Caco-2 (cell line): ENCODE results near the gene CYP4F3. TPM values are rescaled to one million over a fixed set of nuclear protein-coding genes. Genes with fewer than 3 reads are reported as not detected.
"Not testable (repeated sequence)": the region's sequence is repeated elsewhere in the genome, so short reads cannot be mapped to it uniquely, and the experiment has no call there.

Experiments
- BruUV-seq: library from RNA; stranded (reverse); fragments of 400-500 nt; replicated peaks from 2 replicates; lab custom pipeline; 2021; lab: Mats Ljungman, UMichigan
- CTCF ChIA-PET: fragments of 300-600 bp; sonication (Branson Sonifier 250); formaldehyde crosslinking; loops from one replicate; lab custom pipeline; 2022; ENCODE audit warnings: antibody characterized with exemption; lab: Charles Lee
- POLR2A ChIA-PET: fragments of 300-600 bp; sonication (Branson Sonifier 250); formaldehyde crosslinking; loops from one replicate; lab custom pipeline; 2022; ENCODE audit warnings: antibody characterized with exemption; lab: Charles Lee
- DNase-seq, 2 experiments: peaks; one replicate each; pipeline versions ENCODE4 v3.0.0 to v3.0.0-alpha.2; 2020 to 2022
- H3K27me3 ChIP-seq: replicated peaks from 2 replicates; pipeline ENCODE4 v1.6.0; 2011; ENCODE audit warnings: low read length; ENCODE audit not compliant: control insufficient read depth, insufficient read depth
- H3K36me3 ChIP-seq: 2 replicates; pipeline ENCODE4 v1.5.1; 2011; ENCODE audit warnings: low read length; ENCODE audit not compliant: control insufficient read depth, insufficient read depth
- H3K4me1 ChIP-seq: fragments of 250-450 bp; sonication (Bioruptor Pico); 2 replicates; pipeline ENCODE4 v1.5.1; 2020; ENCODE audit warnings: mild to moderate bottlenecking
- H3K4me3 ChIP-seq: 2 replicates; pipeline ENCODE4 v1.5.1; 2011; ENCODE audit warnings: low read depth, mild to moderate bottlenecking, control low read depth, low read length
- H3K9me3 ChIP-seq: fragments of 250-450 bp; sonication (Bioruptor Pico); 2 replicates; pipeline ENCODE4 v1.5.1; 2020; ENCODE audit warnings: mild to moderate bottlenecking, moderate library complexity
- H3K27ac Mint-ChIP-seq: one replicate; pipeline ENCODE4 v1.8.0; 2022; ENCODE audit warnings: mixed read lengths; ENCODE audit not compliant: unreplicated experiment
- H3K27me3 Mint-ChIP-seq: one replicate; pipeline ENCODE4 v1.8.0; 2022; ENCODE audit warnings: mixed read lengths; ENCODE audit not compliant: insufficient read depth, unreplicated experiment
- H3K36me3 Mint-ChIP-seq: one replicate; pipeline ENCODE4 v1.8.0; 2022; ENCODE audit warnings: mild to moderate bottlenecking, mixed read lengths; ENCODE audit not compliant: insufficient read depth, unreplicated experiment
- H3K4me1 Mint-ChIP-seq: one replicate; pipeline ENCODE4 v1.8.0; 2022; ENCODE audit warnings: low read depth, mixed read lengths; ENCODE audit not compliant: unreplicated experiment
- H3K4me3 Mint-ChIP-seq: one replicate; pipeline ENCODE4 v1.8.0; 2022; ENCODE audit warnings: mild to moderate bottlenecking, moderate library complexity, mixed read lengths; ENCODE audit not compliant: unreplicated experiment
- H3K9me3 Mint-ChIP-seq: one replicate; pipeline ENCODE4 v1.8.0; 2022; ENCODE audit warnings: mixed read lengths; ENCODE audit not compliant: unreplicated experiment
- intact Hi-C: fragments of 100-400 bp; cut with micrococcal nuclease; formaldehyde crosslinking; loops from one replicate; pipeline ENCODE4 v1.10.0; 2022; ENCODE audit not compliant: unreplicated experiment
- total RNA-seq: library from RNA; stranded (reverse); gene quantifications from 2 replicates; pipeline ENCODE4 v1.2.3, GENCODE V29; 2022
- TF ChIP-seq, protein P1 (sequence below), 2 experiments: fragments of 200-600 bp in 1 of 2; IDR thresholded peaks; 1 replicate in 1 of 2; 2 replicates in 1 of 2; pipeline versions ENCODE4 v1.5.1 to v1.8.0; 2011 to 2022; ENCODE audit warnings: antibody characterized with exemption in 1 of 2, control low read depth in 1 of 2, inconsistent platforms in 1 of 2, low read depth in 1 of 2, low read length in 1 of 2, mild to moderate bottlenecking in 1 of 2, moderate library complexity in 1 of 2; ENCODE audit not compliant: insufficient read depth in 1 of 2, severe bottlenecking in 1 of 2, unreplicated experiment in 1 of 2

Gene CYP4F3
- total RNA-seq, 1 experiment from 2014 or later: 0.93 TPM

DNA sequence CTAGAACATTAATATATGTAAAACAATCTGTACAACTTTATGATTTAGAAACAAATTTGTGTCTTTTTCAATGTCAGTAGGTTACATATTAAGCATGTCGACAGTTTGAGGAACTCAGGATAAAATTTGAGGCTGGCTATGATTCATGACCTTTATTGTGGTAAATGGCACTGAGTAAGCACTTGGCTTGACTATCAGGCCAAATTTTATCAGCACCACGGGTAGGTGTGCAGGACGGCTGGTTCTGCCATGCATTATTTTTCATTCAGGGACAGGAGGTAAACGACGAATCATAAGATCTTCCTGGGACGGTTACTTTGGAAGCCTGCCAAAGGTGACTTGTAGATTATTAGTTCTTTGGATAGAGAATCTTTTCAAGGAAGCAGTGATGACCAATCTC lies 45.6 kb upstream of the CYP4F3 start:
- intact Hi-C loops: no loop called here
- H3K36me3 Mint-ChIP-seq: no peaks in the 10 kb centered on the region
- Histone ChIP-seq H3K36me3 (no peaks in the 10 kb centered on the region), H3K9me3 (no peaks in the 10 kb centered on the region), H3K4me1 (no peaks in the 10 kb centered on the region), H3K27me3 (no peaks in the 10 kb centered on the region), H3K4me3 (no peak overlapping the region)
- H3K9me3 Mint-ChIP-seq: peaks cover 14% of the 10 kb centered on the region
- BruUV-seq: no TSS peak
- DNase-seq: no peak
- H3K27me3 Mint-ChIP-seq: peaks cover 2% of the 10 kb centered on the region
- POLR2A ChIA-PET: no interaction called here
- H3K4me1 Mint-ChIP-seq: no peaks in the 10 kb centered on the region
- no peak overlapping the region for H3K4me3 Mint-ChIP-seq
- TF ChIP-seq, protein P1, sequence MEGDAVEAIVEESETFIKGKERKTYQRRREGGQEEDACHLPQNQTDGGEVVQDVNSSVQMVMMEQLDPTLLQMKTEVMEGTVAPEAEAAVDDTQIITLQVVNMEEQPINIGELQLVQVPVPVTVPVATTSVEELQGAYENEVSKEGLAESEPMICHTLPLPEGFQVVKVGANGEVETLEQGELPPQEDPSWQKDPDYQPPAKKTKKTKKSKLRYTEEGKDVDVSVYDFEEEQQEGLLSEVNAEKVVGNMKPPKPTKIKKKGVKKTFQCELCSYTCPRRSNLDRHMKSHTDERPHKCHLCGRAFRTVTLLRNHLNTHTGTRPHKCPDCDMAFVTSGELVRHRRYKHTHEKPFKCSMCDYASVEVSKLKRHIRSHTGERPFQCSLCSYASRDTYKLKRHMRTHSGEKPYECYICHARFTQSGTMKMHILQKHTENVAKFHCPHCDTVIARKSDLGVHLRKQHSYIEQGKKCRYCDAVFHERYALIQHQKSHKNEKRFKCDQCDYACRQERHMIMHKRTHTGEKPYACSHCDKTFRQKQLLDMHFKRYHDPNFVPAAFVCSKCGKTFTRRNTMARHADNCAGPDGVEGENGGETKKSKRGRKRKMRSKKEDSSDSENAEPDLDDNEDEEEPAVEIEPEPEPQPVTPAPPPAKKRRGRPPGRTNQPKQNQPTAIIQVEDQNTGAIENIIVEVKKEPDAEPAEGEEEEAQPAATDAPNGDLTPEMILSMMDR (IDR thresholded peaks at IDR 0.05; ENCODE audit: insufficient read depth in 1 of 2, low read depth in 1 of 2, low read length in 1 of 2, severe bottlenecking in 1 of 2, unreplicated experiment in 1 of 2): no peak
- no peak overlapping the region for H3K27ac Mint-ChIP-seq
- CTCF ChIA-PET: no interaction called here

DNA sequence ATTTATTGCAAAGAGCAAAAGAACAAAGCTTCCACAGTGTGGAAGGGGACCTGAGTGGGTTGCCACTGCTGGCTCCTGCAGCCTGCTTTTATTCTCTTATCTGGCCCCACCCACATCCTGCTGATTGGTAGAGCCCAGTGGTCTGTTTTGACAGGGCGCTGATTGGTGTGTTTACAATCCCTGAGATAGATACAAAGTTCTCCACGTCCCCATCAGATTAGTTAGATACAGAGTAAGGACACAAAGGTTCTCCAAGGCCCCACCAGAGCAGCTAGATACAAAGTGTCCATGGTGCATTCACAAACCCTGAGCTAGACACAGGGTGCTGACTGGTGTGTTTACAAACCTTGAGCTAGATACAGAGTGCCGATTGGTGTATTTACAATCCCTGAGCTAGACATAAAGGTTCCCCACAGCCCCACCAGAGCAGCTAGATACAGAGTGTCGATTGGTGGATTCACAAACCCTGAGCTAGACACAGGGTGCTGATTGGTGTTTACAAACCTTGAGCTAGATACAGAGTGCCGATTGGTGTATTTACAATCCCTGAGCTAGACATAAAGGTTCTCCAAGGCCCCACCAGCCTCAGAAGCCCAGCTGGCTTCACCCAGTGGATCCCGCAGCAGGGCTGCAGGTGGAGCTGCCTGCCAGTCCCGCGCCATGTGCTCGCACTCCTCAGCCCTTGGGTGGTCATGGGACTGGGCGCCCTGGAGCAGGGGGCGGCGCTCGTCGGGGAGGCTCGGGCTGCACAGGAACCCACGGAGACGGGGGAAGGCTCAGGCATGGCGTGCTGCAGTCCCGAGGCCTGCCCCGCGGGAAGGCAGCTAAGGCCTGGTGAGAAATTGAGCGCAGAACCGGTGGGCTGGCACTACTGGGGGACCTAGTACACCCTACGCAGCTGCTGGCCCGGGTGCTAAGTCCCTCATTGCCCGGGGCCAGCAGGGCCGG lies 32.4 kb upstream of the CYP4F3 start:
- H3K4me3 ChIP-seq, DNase-seq, intact Hi-C loops, H3K4me1 Mint-ChIP-seq, H3K27me3 ChIP-seq, H3K36me3 Mint-ChIP-seq, H3K27ac Mint-ChIP-seq, H3K4me3 Mint-ChIP-seq, H3K9me3 Mint-ChIP-seq, H3K36me3 ChIP-seq, POLR2A ChIA-PET, CTCF ChIA-PET, H3K27me3 Mint-ChIP-seq, BruUV-seq, H3K4me1 ChIP-seq, H3K9me3 ChIP-seq: not testable (repeated sequence)

DNA sequence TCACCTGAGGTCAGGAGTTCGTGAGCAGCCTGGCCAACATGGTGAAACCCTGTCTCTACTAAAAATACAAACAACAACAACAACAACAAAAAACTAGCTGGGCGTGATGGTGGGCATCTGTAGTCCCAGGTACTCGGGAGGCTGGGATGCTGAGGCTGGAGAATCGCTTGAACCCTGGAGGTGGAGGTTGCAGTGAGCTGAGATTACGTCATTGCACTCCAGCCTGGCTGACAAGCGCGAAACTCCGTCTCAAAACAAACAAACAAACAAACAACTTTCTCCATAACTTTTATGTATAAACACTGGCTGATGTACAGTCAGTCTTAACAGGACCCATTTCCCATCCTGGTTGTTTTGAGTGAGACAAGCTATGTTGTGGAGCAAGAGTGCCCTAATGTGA lies 31.4 kb upstream of the CYP4F3 start:
- intact Hi-C loops: no loop called here
- H3K27me3 ChIP-seq: no peaks in the 10 kb centered on the region
- Mint-ChIP-seq H3K36me3 (no peaks in the 10 kb centered on the region), H3K4me1 (peaks cover 6% of the 10 kb centered on the region), H3K27me3 (no peaks in the 10 kb centered on the region), H3K4me3 (no peak overlapping the region), H3K27ac (no peak overlapping the region), H3K9me3 (no peaks in the 10 kb centered on the region)
- POLR2A ChIA-PET: no interaction called here
- no TSS peak for BruUV-seq
- CTCF ChIA-PET: no interaction called here
- no peak overlapping the region for H3K4me3 ChIP-seq
- no peaks in the 10 kb centered on the region for H3K4me1 ChIP-seq
- H3K36me3 ChIP-seq: no peaks in the 10 kb centered on the region
- DNase-seq: no peak
- no peaks in the 10 kb centered on the region for H3K9me3 ChIP-seq
- TF ChIP-seq, protein P1 (IDR thresholded peaks at IDR 0.05; ENCODE audit: insufficient read depth in 1 of 2, low read depth in 1 of 2, low read length in 1 of 2, severe bottlenecking in 1 of 2, unreplicated experiment in 1 of 2): no peak
